ENCODE results near the gene DNAH5.

Gene DNAH5

DNA sequence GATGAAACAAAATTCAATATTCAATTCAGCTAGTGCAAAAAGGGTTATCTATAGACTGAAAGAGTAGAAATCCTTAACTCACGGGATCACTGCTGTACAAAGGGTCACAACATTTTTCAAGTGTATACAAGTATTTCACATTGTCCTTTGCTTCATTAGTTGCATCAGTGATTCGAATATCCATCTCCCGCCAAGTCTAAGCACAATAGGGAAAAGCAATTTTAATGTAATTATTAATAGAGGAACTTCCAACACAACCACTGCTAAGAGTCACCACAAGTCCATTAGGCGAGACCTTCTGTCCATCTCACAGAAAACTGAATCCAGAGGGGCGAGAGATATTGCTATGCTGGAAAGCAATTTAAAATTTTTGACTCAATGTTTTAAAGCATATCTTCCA lies 27.4 kb downstream of the DNAH5 start:
- TF ChIP-seq, protein P1, sequence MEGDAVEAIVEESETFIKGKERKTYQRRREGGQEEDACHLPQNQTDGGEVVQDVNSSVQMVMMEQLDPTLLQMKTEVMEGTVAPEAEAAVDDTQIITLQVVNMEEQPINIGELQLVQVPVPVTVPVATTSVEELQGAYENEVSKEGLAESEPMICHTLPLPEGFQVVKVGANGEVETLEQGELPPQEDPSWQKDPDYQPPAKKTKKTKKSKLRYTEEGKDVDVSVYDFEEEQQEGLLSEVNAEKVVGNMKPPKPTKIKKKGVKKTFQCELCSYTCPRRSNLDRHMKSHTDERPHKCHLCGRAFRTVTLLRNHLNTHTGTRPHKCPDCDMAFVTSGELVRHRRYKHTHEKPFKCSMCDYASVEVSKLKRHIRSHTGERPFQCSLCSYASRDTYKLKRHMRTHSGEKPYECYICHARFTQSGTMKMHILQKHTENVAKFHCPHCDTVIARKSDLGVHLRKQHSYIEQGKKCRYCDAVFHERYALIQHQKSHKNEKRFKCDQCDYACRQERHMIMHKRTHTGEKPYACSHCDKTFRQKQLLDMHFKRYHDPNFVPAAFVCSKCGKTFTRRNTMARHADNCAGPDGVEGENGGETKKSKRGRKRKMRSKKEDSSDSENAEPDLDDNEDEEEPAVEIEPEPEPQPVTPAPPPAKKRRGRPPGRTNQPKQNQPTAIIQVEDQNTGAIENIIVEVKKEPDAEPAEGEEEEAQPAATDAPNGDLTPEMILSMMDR (IDR thresholded peaks at IDR 0.05; ENCODE audit: control extremely low read depth, extremely low read depth, low read depth, missing control alignments), result no peak
- ChIA-PET POLR2A (no interaction called here), CTCF (no interaction called here)
- DNase-seq (ENCODE audit: extremely low spot score), result no peak

DNA sequence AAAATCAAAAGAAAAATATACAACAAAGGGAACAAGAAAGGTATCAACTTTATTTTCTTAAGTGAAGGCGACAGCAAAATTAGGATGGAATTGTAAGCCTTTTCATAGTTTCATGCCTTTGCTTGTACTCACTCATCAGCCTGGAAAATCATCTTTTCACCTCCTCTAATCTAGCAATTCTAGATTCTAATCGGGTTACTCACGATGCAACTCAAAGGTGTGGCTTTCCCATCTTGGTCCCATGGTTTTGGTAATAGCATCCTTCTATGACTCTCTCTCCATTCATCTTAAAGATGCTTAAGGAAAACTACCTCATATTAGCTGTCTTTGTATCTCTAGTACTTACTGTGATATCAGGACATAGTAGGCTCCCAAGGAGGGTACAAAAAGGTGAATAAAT lies 30.5 kb downstream of the DNAH5 start:
- DNase-seq (ENCODE audit: extremely low spot score), result no peak
- TF ChIP-seq, protein P1 (IDR thresholded peaks at IDR 0.05; ENCODE audit: control extremely low read depth, extremely low read depth, low read depth, missing control alignments), result no peak
- ChIA-PET POLR2A (no interaction called here), CTCF (no interaction called here)

DNA sequence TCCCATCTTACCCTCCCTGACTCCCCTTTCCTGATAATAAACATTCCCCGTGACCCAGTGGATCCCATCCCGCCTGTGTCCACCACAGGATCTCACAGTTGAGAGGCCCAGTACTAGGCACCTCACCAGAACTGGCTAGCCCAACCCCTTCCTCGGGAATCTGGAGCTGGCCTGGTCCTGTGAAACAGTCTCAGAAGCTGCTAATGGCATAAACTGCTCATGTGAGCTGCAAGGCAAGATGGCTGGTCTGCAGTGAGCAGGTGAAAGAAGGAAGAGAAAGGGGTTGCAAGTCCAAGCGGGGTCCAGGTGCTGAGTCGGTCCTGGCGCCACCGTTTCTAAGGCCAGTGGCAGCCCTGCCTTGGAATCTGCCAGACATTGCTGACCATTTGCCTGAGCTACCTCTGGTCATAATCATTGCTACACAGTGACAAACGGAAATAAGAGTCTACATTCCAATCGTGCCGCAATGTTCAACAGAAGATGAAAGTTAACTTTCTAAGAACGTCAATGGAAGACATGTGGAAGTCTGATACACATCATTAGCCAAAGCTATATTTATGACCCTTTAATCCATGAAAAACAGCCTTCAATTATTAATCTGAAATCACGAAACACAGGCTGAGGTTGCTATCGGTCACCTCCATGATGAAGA lies 33.7 kb downstream of the DNAH5 start:
- CTCF ChIA-PET, result interaction anchor here (1.2 kb wide), 1 partner anchor 9 kb away, joined by 3 read pairs; no protein-coding TSS in a partner anchor
- DNase-seq (ENCODE audit: extremely low spot score), result no peak
- TF ChIP-seq, protein P1 (IDR thresholded peaks at IDR 0.05; ENCODE audit: control extremely low read depth, extremely low read depth, low read depth, missing control alignments), result no peak
- POLR2A ChIA-PET, result no interaction called here

DNA sequence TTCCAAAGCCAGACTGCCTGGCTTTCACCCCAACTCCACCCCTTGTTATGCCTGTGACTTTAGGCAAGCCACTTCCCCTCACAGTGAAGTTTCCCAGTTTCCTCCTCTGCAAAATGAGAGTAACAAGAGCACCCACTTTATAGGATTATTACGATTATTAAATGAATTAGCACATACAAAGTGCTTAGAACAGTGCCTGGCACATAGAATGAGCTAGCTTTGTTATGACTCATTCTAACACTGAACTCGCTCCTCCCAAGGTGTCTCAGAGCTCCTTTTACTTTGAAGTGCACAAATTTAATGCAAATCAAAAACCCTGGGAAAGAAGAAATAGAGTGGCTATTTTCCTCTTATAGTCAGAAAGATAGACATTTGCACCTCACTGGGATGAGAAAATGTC lies 34.3 kb downstream of the DNAH5 start:
- CTCF ChIA-PET, result interaction anchor here (1.2 kb wide), 1 partner anchor 8 kb away, joined by 3 read pairs; no protein-coding TSS in a partner anchor
- POLR2A ChIA-PET, result no interaction called here
- TF ChIP-seq, protein P1 (IDR thresholded peaks at IDR 0.05; ENCODE audit: control extremely low read depth, extremely low read depth, low read depth, missing control alignments), result no peak
- no peak for DNase-seq (ENCODE audit: extremely low spot score)

DNA sequence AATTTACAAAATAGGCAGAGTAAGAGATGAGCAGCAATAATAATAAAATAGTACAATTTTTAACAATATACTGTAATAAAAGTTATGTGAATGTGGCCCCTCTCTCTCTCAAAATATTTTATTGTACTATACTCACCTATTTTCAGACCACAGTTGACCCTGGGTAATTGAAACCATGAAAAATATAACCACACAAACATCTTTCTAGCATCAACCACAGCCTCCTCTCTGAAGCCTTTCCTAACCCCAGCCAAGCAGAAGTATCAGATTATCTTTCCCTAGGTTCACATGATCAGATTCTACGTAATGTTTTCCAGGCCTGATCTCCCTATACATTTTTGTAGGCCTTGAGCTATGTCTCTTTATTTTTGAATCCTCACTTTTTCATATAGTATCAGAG lies 35.2 kb downstream of the DNAH5 start:
- POLR2A ChIA-PET, result no interaction called here
- CTCF ChIA-PET, result no interaction called here
- no peak for DNase-seq (ENCODE audit: extremely low spot score)
- TF ChIP-seq, protein P1 (IDR thresholded peaks at IDR 0.05; ENCODE audit: control extremely low read depth, extremely low read depth, low read depth, missing control alignments), result no peak

DNA sequence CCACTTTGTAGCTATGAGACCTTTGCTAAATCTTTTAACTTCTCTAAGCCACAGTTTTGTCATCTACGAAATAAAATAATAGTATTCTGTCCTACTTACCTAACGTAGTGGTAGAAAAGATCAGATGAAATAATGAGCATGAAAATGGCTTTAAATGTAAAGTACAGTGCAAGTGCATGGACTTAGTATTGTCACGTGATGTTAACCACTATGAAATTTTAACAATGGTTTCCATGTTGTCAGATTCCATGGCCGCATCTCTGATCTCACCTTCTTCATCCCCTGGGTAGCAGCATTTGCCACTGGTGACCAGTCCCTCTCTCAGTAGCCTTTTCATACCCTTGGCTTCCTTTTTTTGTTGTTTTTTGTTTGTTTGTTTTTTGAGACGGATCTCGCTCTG lies 45.9 kb downstream of the DNAH5 start:
- TF ChIP-seq, protein P1 (IDR thresholded peaks at IDR 0.05; ENCODE audit: control extremely low read depth, extremely low read depth, low read depth, missing control alignments), result no peak
- no peak for DNase-seq (ENCODE audit: extremely low spot score)
- POLR2A ChIA-PET, result no interaction called here
- CTCF ChIA-PET, result no interaction called here

All from GM10248 (cell line).